ENCODE results near the gene ESRRB.

The ESRRB gene

DNA sequence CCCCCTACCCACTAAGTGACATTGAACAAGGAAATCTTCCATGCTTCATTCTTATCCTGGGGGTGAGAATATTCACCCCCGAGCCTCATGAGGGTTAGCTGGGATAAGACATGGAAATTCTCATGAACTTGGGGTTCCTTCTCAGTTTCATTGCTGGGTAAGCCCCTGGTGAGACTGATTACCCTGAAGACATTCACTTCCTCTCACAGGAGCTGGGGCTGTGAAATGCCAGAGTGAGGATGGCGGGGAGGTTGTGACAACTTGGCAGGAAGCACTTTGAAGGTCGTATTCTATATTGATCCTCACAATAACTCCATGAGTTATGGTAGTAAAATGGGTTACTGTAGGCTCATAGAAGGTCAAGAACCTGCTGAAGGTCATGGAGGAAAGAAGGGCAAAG, 43.5 kb downstream of the ESRRB start:
- Histone ChIP-seq H3K4me3 (ENCODE audit: low read depth, low read length) (no peak overlapping the region), H3K9me3 (ENCODE audit: insufficient read depth, low read depth, low read length) (peaks cover 2% of the 10 kb centered on the region)
- DNase-seq, result no peak

DNA sequence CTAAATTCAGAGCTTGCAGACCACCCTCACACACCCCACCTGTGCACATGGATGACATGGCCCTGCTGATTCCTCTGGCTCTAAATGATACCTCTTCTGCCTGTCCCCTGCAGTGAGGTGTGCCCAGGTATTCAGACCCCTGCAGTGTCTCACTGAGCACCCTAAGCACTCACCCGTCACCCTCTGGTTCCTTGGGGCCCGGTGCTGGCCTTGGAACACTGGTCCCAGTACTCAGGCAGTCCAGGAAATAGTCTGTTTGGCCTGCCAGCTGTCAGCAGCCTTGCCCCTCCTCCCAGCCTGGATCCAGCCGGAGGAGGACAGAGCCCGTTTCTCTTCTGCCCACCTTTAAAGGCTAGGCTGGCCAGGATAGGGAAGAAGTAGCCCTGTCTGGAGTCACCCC, 44.9 kb downstream of the ESRRB start:
- Histone ChIP-seq H2BK5ac (ENCODE audit: low read depth, low read length, poor library complexity) (no peak overlapping the region), H4K12ac (ENCODE audit: low read depth, low read length) (no peak overlapping the region), H3K14ac (ENCODE audit: low read length) (no peak overlapping the region), H3K9ac (ENCODE audit: low read length) (no peak overlapping the region), H3K9me3 (ENCODE audit: insufficient read depth, low read depth, low read length) (peaks cover 2% of the 10 kb centered on the region), H3K4me3 (ENCODE audit: low read depth, low read length) (no peak overlapping the region), H4K91ac (ENCODE audit: low read depth, low read length) (no peak overlapping the region), H3K27ac (ENCODE audit: low read depth, low read length) (no peak overlapping the region), H3K36me3 (ENCODE audit: control insufficient read depth in 1 of 2, insufficient read depth in 2 of 2, low read length in 2 of 2) (no peaks in the 10 kb centered on the region), H3K4me2 (ENCODE audit: low read length) (no peak overlapping the region), H2BK120ac (ENCODE audit: insufficient read depth, low read length, poor library complexity) (no peak overlapping the region), H4K8ac (ENCODE audit: low read depth, low read length) (no peak overlapping the region), H3K4ac (ENCODE audit: low read depth, low read length) (no peak overlapping the region), H3K4me1 (ENCODE audit: control insufficient read depth in 1 of 2, insufficient read depth in 2 of 2, low read length in 2 of 2) (no peaks in the 10 kb centered on the region), H2BK12ac (ENCODE audit: low read length) (no peak overlapping the region), H2AK5ac (ENCODE audit: low read length) (no peak overlapping the region), H2AFZ (ENCODE audit: insufficient read depth, low read length, poor library complexity) (no peak overlapping the region), H3K79me2 (ENCODE audit: control insufficient read depth, insufficient read depth, low read length, poor library complexity) (no peaks in the 10 kb centered on the region), H3K23ac (ENCODE audit: low read length) (no peak overlapping the region), H3K79me1 (ENCODE audit: low read length) (no peaks in the 10 kb centered on the region), H3K18ac (ENCODE audit: low read length) (no peak overlapping the region), H3K27me3 (ENCODE audit: insufficient read depth, low read length) (no peaks in the 10 kb centered on the region)
- no peak for DNase-seq
- WGBS (ENCODE audit: extremely low coverage, insufficient coverage, insufficient read length), result no CpG with 5 or more reads among the region's 4 CpGs

More for the DNA sequence above, 43.5 kb downstream of the ESRRB start:
- Histone ChIP-seq H2BK12ac (ENCODE audit: low read length) (no peak overlapping the region), H3K9ac (ENCODE audit: low read length) (no peak overlapping the region), H3K4me1 (ENCODE audit: control insufficient read depth in 1 of 2, insufficient read depth in 2 of 2, low read length in 2 of 2) (no peaks in the 10 kb centered on the region), H2AFZ (ENCODE audit: insufficient read depth, low read length, poor library complexity) (no peak overlapping the region), H2BK5ac (ENCODE audit: low read depth, low read length, poor library complexity) (no peak overlapping the region), H4K91ac (ENCODE audit: low read depth, low read length) (no peak overlapping the region), H3K18ac (ENCODE audit: low read length) (no peak overlapping the region), H3K4me2 (ENCODE audit: low read length) (no peak overlapping the region), H3K79me2 (ENCODE audit: control insufficient read depth, insufficient read depth, low read length, poor library complexity) (no peaks in the 10 kb centered on the region), H3K79me1 (ENCODE audit: low read length) (no peaks in the 10 kb centered on the region), H3K14ac (ENCODE audit: low read length) (no peak overlapping the region), H4K8ac (ENCODE audit: low read depth, low read length) (no peak overlapping the region), H2BK120ac (ENCODE audit: insufficient read depth, low read length, poor library complexity) (no peak overlapping the region), H3K23ac (ENCODE audit: low read length) (no peak overlapping the region), H3K27me3 (ENCODE audit: insufficient read depth, low read length) (no peaks in the 10 kb centered on the region), H2AK5ac (ENCODE audit: low read length) (no peak overlapping the region), H4K12ac (ENCODE audit: low read depth, low read length) (no peak overlapping the region), H3K27ac (ENCODE audit: low read depth, low read length) (no peak overlapping the region), H3K36me3 (ENCODE audit: control insufficient read depth in 1 of 2, insufficient read depth in 2 of 2, low read length in 2 of 2) (no peaks in the 10 kb centered on the region), H3K4ac (ENCODE audit: low read depth, low read length) (no peak overlapping the region)
- WGBS (ENCODE audit: extremely low coverage, insufficient coverage, insufficient read length), result no CpG with 5 or more reads among the region's 3 CpGs

DNA sequence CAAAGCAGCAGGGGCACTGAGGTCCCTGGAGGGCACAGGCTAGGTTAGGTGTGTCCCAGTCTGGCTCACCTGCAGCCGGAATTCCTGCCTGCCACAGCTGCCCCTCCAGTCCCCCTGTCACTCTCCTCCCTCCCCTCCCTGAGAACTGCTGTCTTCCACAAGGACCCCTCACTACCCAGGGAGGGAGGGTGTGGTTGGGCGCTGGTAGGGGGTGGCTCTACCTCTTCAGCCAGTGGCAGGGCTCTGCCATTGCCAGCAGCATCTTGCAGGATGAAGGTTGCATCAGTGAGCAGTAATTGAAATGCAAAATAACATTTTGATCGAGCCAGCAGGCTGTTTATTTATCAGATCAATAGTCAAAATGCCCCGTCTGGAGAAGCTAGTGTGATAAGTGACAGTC, 45.7 kb downstream of the ESRRB start:
- Histone ChIP-seq H4K8ac (ENCODE audit: low read depth, low read length) (no peak overlapping the region), H2AK5ac (ENCODE audit: low read length) (no peak overlapping the region), H3K79me2 (ENCODE audit: control insufficient read depth, insufficient read depth, low read length, poor library complexity) (no peaks in the 10 kb centered on the region), H4K12ac (ENCODE audit: low read depth, low read length) (no peak overlapping the region), H4K91ac (ENCODE audit: low read depth, low read length) (no peak overlapping the region), H3K23ac (ENCODE audit: low read length) (no peak overlapping the region), H3K79me1 (ENCODE audit: low read length) (no peaks in the 10 kb centered on the region), H3K9ac (ENCODE audit: low read length) (no peak overlapping the region), H2BK12ac (ENCODE audit: low read length) (no peak overlapping the region), H3K4me3 (ENCODE audit: low read depth, low read length) (no peak overlapping the region), H3K4me1 (ENCODE audit: control insufficient read depth in 1 of 2, insufficient read depth in 2 of 2, low read length in 2 of 2) (no peaks in the 10 kb centered on the region), H3K14ac (ENCODE audit: low read length) (no peak overlapping the region), H3K27me3 (ENCODE audit: insufficient read depth, low read length) (no peaks in the 10 kb centered on the region), H2AFZ (ENCODE audit: insufficient read depth, low read length, poor library complexity) (no peak overlapping the region), H3K4ac (ENCODE audit: low read depth, low read length) (no peak overlapping the region), H3K4me2 (ENCODE audit: low read length) (no peak overlapping the region), H3K9me3 (ENCODE audit: insufficient read depth, low read depth, low read length) (peaks cover 2% of the 10 kb centered on the region), H3K36me3 (ENCODE audit: control insufficient read depth in 1 of 2, insufficient read depth in 2 of 2, low read length in 2 of 2) (no peaks in the 10 kb centered on the region), H2BK5ac (ENCODE audit: low read depth, low read length, poor library complexity) (no peak overlapping the region), H2BK120ac (ENCODE audit: insufficient read depth, low read length, poor library complexity) (no peak overlapping the region), H3K18ac (ENCODE audit: low read length) (no peak overlapping the region), H3K27ac (ENCODE audit: low read depth, low read length) (no peak overlapping the region)
- WGBS (ENCODE audit: extremely low coverage, insufficient coverage, insufficient read length), result no CpG with 5 or more reads among the region's 4 CpGs
- DNase-seq, result no peak

DNA sequence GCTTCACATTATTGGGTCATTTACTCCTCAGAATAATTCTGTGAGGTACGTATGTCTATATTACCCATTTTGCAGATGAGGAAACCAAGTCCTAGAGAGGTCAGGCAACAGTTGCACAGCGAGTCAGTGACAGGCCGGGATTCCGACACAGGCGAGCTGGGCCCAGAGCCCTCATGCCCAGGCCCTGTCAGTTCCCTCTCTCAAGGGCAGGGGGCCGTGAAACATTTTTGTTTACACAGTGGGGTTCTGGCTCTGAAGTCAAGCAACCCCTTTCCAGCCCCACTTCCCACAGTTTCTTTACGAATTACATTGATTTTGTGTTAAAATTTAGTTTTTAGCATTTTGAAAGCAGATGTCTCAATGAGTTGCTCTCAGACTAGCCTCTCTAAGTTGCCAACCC, 46.7 kb downstream of the ESRRB start:
- H3K9me3 ChIP-seq (ENCODE audit: insufficient read depth, low read depth, low read length), result peaks cover 2% of the 10 kb centered on the region

More for the DNA sequence above, 46.7 kb downstream of the ESRRB start:
- H2BK12ac ChIP-seq (ENCODE audit: low read length), result no peak overlapping the region
- no peak overlapping the region for H4K8ac ChIP-seq (ENCODE audit: low read depth, low read length)
- H3K23ac ChIP-seq (ENCODE audit: low read length), result no peak overlapping the region
- H2AFZ ChIP-seq (ENCODE audit: insufficient read depth, low read length, poor library complexity), result no peak overlapping the region
- no peak overlapping the region for H4K91ac ChIP-seq (ENCODE audit: low read depth, low read length)
- DNase-seq, result no peak
- H3K18ac ChIP-seq (ENCODE audit: low read length), result no peak overlapping the region
- no peaks in the 10 kb centered on the region for H3K36me3 ChIP-seq (ENCODE audit: control insufficient read depth in 1 of 2, insufficient read depth in 2 of 2, low read length in 2 of 2)
- H3K4me1 ChIP-seq (ENCODE audit: control insufficient read depth in 1 of 2, insufficient read depth in 2 of 2, low read length in 2 of 2), result no peaks in the 10 kb centered on the region
- no peak overlapping the region for H3K14ac ChIP-seq (ENCODE audit: low read length)
- H4K12ac ChIP-seq (ENCODE audit: low read depth, low read length), result no peak overlapping the region
- H2AK5ac ChIP-seq (ENCODE audit: low read length), result no peak overlapping the region
- no peak overlapping the region for H3K4ac ChIP-seq (ENCODE audit: low read depth, low read length)
- H3K27ac ChIP-seq (ENCODE audit: low read depth, low read length), result no peak overlapping the region
- H3K79me2 ChIP-seq (ENCODE audit: control insufficient read depth, insufficient read depth, low read length, poor library complexity), result no peaks in the 10 kb centered on the region
- H3K4me2 ChIP-seq (ENCODE audit: low read length), result no peak overlapping the region
- no peaks in the 10 kb centered on the region for H3K27me3 ChIP-seq (ENCODE audit: insufficient read depth, low read length)
- H3K9ac ChIP-seq (ENCODE audit: low read length), result no peak overlapping the region
- WGBS (ENCODE audit: extremely low coverage, insufficient coverage, insufficient read length), result no CpG with 5 or more reads among the region's 7 CpGs
- H3K4me3 ChIP-seq (ENCODE audit: low read depth, low read length), result no peak overlapping the region
- H2BK5ac ChIP-seq (ENCODE audit: low read depth, low read length, poor library complexity), result no peak overlapping the region
- H2BK120ac ChIP-seq (ENCODE audit: insufficient read depth, low read length, poor library complexity), result no peak overlapping the region
- H3K79me1 ChIP-seq (ENCODE audit: low read length), result no peaks in the 10 kb centered on the region

All from trophoblast cell (in vitro differentiated cells and primary cell).